CD14-positive monocyte (primary cell): ENCODE results near the gene AFG1L. TPM values are rescaled to one million over a fixed set of nuclear protein-coding genes. Genes with fewer than 3 reads are reported as not detected.
A peak's percentile ranks its signal among the peaks of the same experiment; 100 is the strongest.

Source experiments
- DNase-seq, 3 donors: peaks; one replicate each; pipeline ENCODE4 v3.0.0-alpha.2; 2011 to 2022
- H2AFZ ChIP-seq: 2 replicates; pipeline ENCODE4 v1.6.0; 2012; ENCODE audit warnings: mild to moderate bottlenecking, low read depth, low read length, inconsistent platforms; ENCODE audit not compliant: insufficient read depth, poor library complexity, severe bottlenecking
- H3K27ac ChIP-seq, 2 donors: 1 replicate in 1 of 2; 2 replicates in 1 of 2; pipeline ENCODE4 v1.5.1; 2012 to 2013; ENCODE audit warnings: low read length in 2 of 2, control low read depth in 1 of 2, inconsistent platforms in 1 of 2, low read depth in 1 of 2, mild to moderate bottlenecking in 1 of 2
- H3K27me3 ChIP-seq, 2 donors: one replicate each; pipeline versions ENCODE4 v1.6.0 to v1.6.1; 2011 to 2013; ENCODE audit warnings: low read length in 2 of 2; ENCODE audit not compliant: control insufficient read depth in 2 of 2, insufficient read depth in 2 of 2
- H3K36me3 ChIP-seq, 2 donors: replicated peaks in 1 of 2; 1 replicate in 1 of 2; 2 replicates in 1 of 2; pipeline versions ENCODE4 v1.5.1 to v1.6.1; 2012 to 2013; ENCODE audit warnings: low read length in 2 of 2, control low read depth in 1 of 2, inconsistent platforms in 1 of 2, mild to moderate bottlenecking in 1 of 2; ENCODE audit not compliant: insufficient read depth in 2 of 2, control insufficient read depth in 1 of 2
- H3K4me1 ChIP-seq, 2 donors: 1 replicate in 1 of 2; 2 replicates in 1 of 2; pipeline versions ENCODE4 v1.5.1 to v1.6.1; 2012 to 2013; ENCODE audit warnings: low read length in 2 of 2, control low read depth in 1 of 2, inconsistent platforms in 1 of 2, mild to moderate bottlenecking in 1 of 2, moderate library complexity in 1 of 2; ENCODE audit not compliant: insufficient read depth in 2 of 2, control insufficient read depth in 1 of 2
- H3K4me2 ChIP-seq: replicated peaks from 2 replicates; pipeline ENCODE3; 2012; ENCODE audit warnings: low read length, moderate library complexity, mild to moderate bottlenecking; ENCODE audit not compliant: poor library complexity, severe bottlenecking; ENCODE audit errors: extremely low read depth
- H3K4me3 ChIP-seq, 3 experiments: fragments of 200-600 bp in 1 of 3; sonication (generic) in 1 of 3; replicated peaks in 1 of 3; 1 replicate in 2 of 3; 2 replicates in 1 of 3; pipeline ENCODE4 v1.5.1; 2011 to 2013; ENCODE audit warnings: low read length in 3 of 3, mild to moderate bottlenecking in 3 of 3, control low read depth in 2 of 3, low read depth in 2 of 3, inconsistent platforms in 1 of 3, moderate library complexity in 1 of 3
- H3K79me2 ChIP-seq: 2 replicates; pipeline ENCODE4 v1.6.0; 2012; ENCODE audit warnings: mild to moderate bottlenecking, control low read depth, inconsistent platforms, low read length, moderate library complexity; ENCODE audit not compliant: insufficient read depth
- H3K9ac ChIP-seq: 2 replicates; pipeline ENCODE4 v1.6.0; 2017; ENCODE audit warnings: low read length, mild to moderate bottlenecking; ENCODE audit not compliant: insufficient read depth, poor library complexity, severe bottlenecking
- H3K9me3 ChIP-seq, 2 donors: replicated peaks in 1 of 2; 1 replicate in 1 of 2; 2 replicates in 1 of 2; pipeline versions ENCODE4 v1.5.1 to v1.6.1; 2012 to 2013; ENCODE audit warnings: low read length in 2 of 2, control low read depth in 1 of 2; ENCODE audit not compliant: control insufficient read depth in 1 of 2, insufficient read depth in 1 of 2
- H4K20me1 ChIP-seq: 2 replicates; pipeline ENCODE4 v1.6.0; 2012; ENCODE audit warnings: mild to moderate bottlenecking, low read length, control low read depth, moderate library complexity; ENCODE audit not compliant: insufficient read depth
- H3K27ac Mint-ChIP-seq, 7 donors: one replicate each; pipeline ENCODE4 v1.8.0; 2020; ENCODE audit warnings: mild to moderate bottlenecking in 7 of 7, mixed read lengths in 7 of 7, moderate library complexity in 6 of 7, inconsistent platforms in 2 of 7
- H3K27me3 Mint-ChIP-seq, 3 donors: one replicate each; pipeline ENCODE4 v1.8.0; 2021 to 2022; ENCODE audit warnings: low read depth in 3 of 3, mild to moderate bottlenecking in 3 of 3, mixed read lengths in 3 of 3, moderate library complexity in 3 of 3, inconsistent platforms in 1 of 3
- H3K36me3 Mint-ChIP-seq, 2 donors: one replicate each; pipeline ENCODE4 v1.8.0; 2020; ENCODE audit warnings: mixed read lengths in 2 of 2, inconsistent platforms in 1 of 2, mild to moderate bottlenecking in 1 of 2
- H3K4me1 Mint-ChIP-seq: one replicate; pipeline ENCODE4 v1.8.0; 2020; ENCODE audit warnings: mild to moderate bottlenecking, mixed read lengths
- H3K4me3 Mint-ChIP-seq, 2 donors: one replicate each; pipeline ENCODE4 v1.8.0; 2020; ENCODE audit warnings: mild to moderate bottlenecking in 2 of 2, mixed read lengths in 2 of 2, moderate library complexity in 1 of 2
- H3K9me3 Mint-ChIP-seq, 7 donors: one replicate each; pipeline ENCODE4 v1.8.0; 2020 to 2022; ENCODE audit warnings: mixed read lengths in 7 of 7, mild to moderate bottlenecking in 6 of 7, moderate library complexity in 6 of 7, inconsistent platforms in 2 of 7
- WGBS: methylation state at CpG from one replicate; pipeline ENCODE4 v1.1.5; 2013; ENCODE audit warnings: missing lambda C conversion rate; ENCODE audit not compliant: insufficient coverage; 5-methylcytosine and 5-hydroxymethylcytosine counted together
- intact Hi-C, 2 donors: fragments of 100-400 bp; cut with micrococcal nuclease; formaldehyde crosslinking; loops; one replicate each; pipeline versions ENCODE4 v1.15.0 to v1.15.1; 2023
- polyA plus RNA-seq, 3 donors: library from polyadenylated mRNA; depleted of rRNA in 1 of 3; unstranded in 2 of 3; stranded (reverse) in 1 of 3; fragments of 300-500 nt in 2 of 3; fragments of >200 nt in 1 of 3; fragmentation: Illumina TruSeq in 2 of 3; gene quantifications; 1 replicate in 2 of 3; 2 replicates in 1 of 3; pipeline ENCODE4 v1.2.3, GENCODE V29; 2012 to 2021
- TF ChIP-seq, protein P1 (sequence below): fragments of 200-600 bp; IDR thresholded peaks from one replicate; pipeline ENCODE4 v1.8.0; 2022; ENCODE audit warnings: antibody characterized with exemption, mild to moderate bottlenecking

Gene AFG1L
- polyA plus RNA-seq, 3 donors, result 0.95 to 2.8 (median 2.7) TPM

DNA sequence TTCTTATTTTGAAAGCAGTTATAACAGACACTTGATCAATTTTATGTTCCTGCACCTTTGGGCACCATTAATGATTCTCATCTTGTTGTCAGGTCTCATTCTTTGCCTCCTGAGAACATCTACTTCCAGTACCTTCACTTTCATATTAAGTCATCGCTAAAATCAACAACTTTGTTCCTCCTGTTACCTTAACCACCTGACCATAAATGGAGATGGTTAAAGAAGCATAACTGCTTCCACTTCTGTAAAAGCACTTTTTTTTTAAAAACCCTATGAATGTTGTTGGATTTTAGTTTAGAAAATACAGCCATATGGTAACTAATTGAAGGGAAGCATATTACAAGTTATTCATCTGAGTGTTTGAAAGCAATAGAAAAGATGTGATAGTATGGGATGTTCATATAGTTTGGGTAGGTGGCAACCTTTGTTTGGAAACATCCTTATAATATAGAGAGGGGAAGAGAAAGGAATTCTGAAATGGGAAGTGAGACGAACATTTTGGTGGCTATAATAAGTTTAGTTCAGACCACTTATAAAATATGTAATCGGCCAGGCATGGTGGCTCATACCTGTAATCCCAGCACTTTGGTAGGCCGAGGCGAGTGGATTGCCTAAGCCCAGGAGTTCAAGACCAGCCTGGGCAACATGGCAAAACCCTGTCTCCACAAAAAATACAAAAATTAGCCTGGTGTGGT, 53.9 kb downstream of the AFG1L start:
- peaks cover 0 to 2% (median 0%) of the 10 kb centered on the region in 7 donors for H3K9me3 Mint-ChIP-seq
- H3K4me3 Mint-ChIP-seq, result no peak overlapping the region
- Histone ChIP-seq H3K4me2 (no peak overlapping the region), H3K79me2 (no peaks in the 10 kb centered on the region), H2AFZ (no peak overlapping the region), H3K36me3 (no peaks in the 10 kb centered on the region), H3K27ac (no peak overlapping the region), H3K9me3 (no peaks in the 10 kb centered on the region), H3K4me1 (no peaks in the 10 kb centered on the region), H3K4me3 (no peak overlapping the region), H3K27me3 (no peaks in the 10 kb centered on the region), H3K9ac (no peak overlapping the region), H4K20me1 (no peaks in the 10 kb centered on the region)
- H3K27ac Mint-ChIP-seq, result peak overlapping the region in 1 of 7 donors; percentile 61
- no peak for DNase-seq
- TF ChIP-seq, protein P1, sequence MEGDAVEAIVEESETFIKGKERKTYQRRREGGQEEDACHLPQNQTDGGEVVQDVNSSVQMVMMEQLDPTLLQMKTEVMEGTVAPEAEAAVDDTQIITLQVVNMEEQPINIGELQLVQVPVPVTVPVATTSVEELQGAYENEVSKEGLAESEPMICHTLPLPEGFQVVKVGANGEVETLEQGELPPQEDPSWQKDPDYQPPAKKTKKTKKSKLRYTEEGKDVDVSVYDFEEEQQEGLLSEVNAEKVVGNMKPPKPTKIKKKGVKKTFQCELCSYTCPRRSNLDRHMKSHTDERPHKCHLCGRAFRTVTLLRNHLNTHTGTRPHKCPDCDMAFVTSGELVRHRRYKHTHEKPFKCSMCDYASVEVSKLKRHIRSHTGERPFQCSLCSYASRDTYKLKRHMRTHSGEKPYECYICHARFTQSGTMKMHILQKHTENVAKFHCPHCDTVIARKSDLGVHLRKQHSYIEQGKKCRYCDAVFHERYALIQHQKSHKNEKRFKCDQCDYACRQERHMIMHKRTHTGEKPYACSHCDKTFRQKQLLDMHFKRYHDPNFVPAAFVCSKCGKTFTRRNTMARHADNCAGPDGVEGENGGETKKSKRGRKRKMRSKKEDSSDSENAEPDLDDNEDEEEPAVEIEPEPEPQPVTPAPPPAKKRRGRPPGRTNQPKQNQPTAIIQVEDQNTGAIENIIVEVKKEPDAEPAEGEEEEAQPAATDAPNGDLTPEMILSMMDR, result no peak
- no CpG with 5 or more reads among the region's 5 CpGs for WGBS
- intact Hi-C loops, result no loop called here
- no peaks in the 10 kb centered on the region for H3K27me3 Mint-ChIP-seq
- H3K4me1 Mint-ChIP-seq, result peaks cover 6% of the 10 kb centered on the region
- peaks cover 9 to 10% of the 10 kb centered on the region in 2 donors for H3K36me3 Mint-ChIP-seq

DNA sequence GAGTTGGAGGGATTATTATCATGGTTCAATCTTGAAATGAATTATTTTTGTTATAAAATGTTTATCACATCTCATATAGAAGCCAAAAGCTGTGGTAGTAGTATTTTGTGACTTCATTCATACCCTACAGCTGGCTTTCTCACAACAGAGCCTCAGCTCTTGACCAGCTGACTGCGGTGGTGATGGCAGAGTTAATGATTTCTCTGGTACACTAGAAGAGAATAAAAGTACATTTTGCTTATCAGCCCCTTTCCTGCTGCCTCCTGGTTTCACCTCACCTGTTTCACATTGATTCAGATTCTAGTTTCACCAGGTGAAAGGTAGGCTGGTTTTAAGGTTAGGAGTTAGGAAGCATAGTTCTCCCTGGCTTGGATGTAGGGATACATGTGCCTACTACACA, 55.7 kb downstream of the AFG1L start:
- Histone ChIP-seq H4K20me1 (no peaks in the 10 kb centered on the region), H3K27ac (no peak overlapping the region), H3K4me2 (no peak overlapping the region), H3K36me3 (no peaks in the 10 kb centered on the region), H3K4me3 (no peak overlapping the region), H3K27me3 (no peaks in the 10 kb centered on the region), H3K4me1 (no peaks in the 10 kb centered on the region), H3K79me2 (no peaks in the 10 kb centered on the region), H3K9ac (no peak overlapping the region), H2AFZ (no peak overlapping the region), H3K9me3 (no peaks in the 10 kb centered on the region)
- H3K27me3 Mint-ChIP-seq, result no peaks in the 10 kb centered on the region
- H3K9me3 Mint-ChIP-seq, result peaks cover 0 to 2% (median 0%) of the 10 kb centered on the region in 7 donors
- no peak overlapping the region for H3K4me3 Mint-ChIP-seq
- intact Hi-C loops, result no loop called here
- no peak for DNase-seq
- peaks cover 8% of the 10 kb centered on the region for H3K4me1 Mint-ChIP-seq
- H3K27ac Mint-ChIP-seq, result peak overlapping the region in 1 of 7 donors; percentile 41
- TF ChIP-seq, protein P1, result no peak
- no CpG with 5 or more reads among the region's 1 CpG for WGBS
- H3K36me3 Mint-ChIP-seq, result peaks cover 7 to 10% of the 10 kb centered on the region in 2 donors
